Skeletal muscle cell (primary cell): ENCODE results near the gene VWA7.
A peak's percentile ranks its signal among the peaks of the same experiment; 100 is the strongest.

Experiments
- DNase-seq: peaks from one replicate; pipeline ENCODE4 v3.0.0-alpha.2; 2010; ENCODE audit warnings: low read depth
- H3K4me3 ChIP-seq: 2 replicates; pipeline ENCODE4 v1.5.1; 2011; ENCODE audit warnings: low read depth, mild to moderate bottlenecking, control low read depth, low read length, moderate library complexity

VWA7 gene

GRCh38 chr6:31781244-31782125 lies 4.4 kb upstream of the VWA7 start:
- DNase-seq: no peak
- no peak overlapping the region for H3K4me3 ChIP-seq

- H3K4me3 ChIP-seq: no peak overlapping the region
- no peak for DNase-seq
Observed at GRCh38 chr6:31780507-31781243, 3.5 kb upstream of the VWA7 start.

GRCh38 chr6:31779908-31780307 lies 2.8 kb upstream of the VWA7 start:
- no peak overlapping the region for H3K4me3 ChIP-seq

GRCh38 chr6:31778999-31779885 lies 2.1 kb upstream of the VWA7 start:
- no peak overlapping the region for H3K4me3 ChIP-seq

More at GRCh38 chr6:31779908-31780307, 2.8 kb upstream of the VWA7 start:
- DNase-seq: no peak

GRCh38 chr6:31778193-31778592 lies 1.1 kb upstream of the VWA7 start:
- no peak overlapping the region for H3K4me3 ChIP-seq
- no peak for DNase-seq

More at GRCh38 chr6:31778999-31779885, 2.1 kb upstream of the VWA7 start:
- DNase-seq: no peak

- no peak overlapping the region for H3K4me3 ChIP-seq
- no peak for DNase-seq
Observed at GRCh38 chr6:31777667-31778050, 531 bp upstream of the VWA7 start.

- DNase-seq: no peak
- no peak overlapping the region for H3K4me3 ChIP-seq
Observed at GRCh38 chr6:31776485-31776988, 591 bp downstream of the VWA7 start.

- no peak for DNase-seq
- no peak overlapping the region for H3K4me3 ChIP-seq
Observed at GRCh38 chr6:31775633-31776484, 1.3 kb downstream of the VWA7 start.

GRCh38 chr6:31775184-31775583 lies 1.9 kb downstream of the VWA7 start:
- no peak overlapping the region for H3K4me3 ChIP-seq

GRCh38 chr6:31771992-31772358 lies 5.2 kb downstream of the VWA7 start:
- no peak overlapping the region for H3K4me3 ChIP-seq
- DNase-seq: no peak

More at GRCh38 chr6:31775184-31775583, 1.9 kb downstream of the VWA7 start:
- DNase-seq: no peak

- H3K4me3 ChIP-seq: no peak overlapping the region
- DNase-seq: no peak
Observed at GRCh38 chr6:31770860-31771259, 6.3 kb downstream of the VWA7 start.

- no peak for DNase-seq
- H3K4me3 ChIP-seq: no peak overlapping the region
Observed at GRCh38 chr6:31769684-31770371, 7.3 kb downstream of the VWA7 start.

GRCh38 chr6:31768363-31769257 lies 8.5 kb downstream of the VWA7 start:
- DNase-seq: no peak
- no peak overlapping the region for H3K4me3 ChIP-seq

- DNase-seq: no peak
- H3K4me3 ChIP-seq: no peak overlapping the region
Observed at GRCh38 chr6:31767096-31767645, 10.0 kb downstream of the VWA7 start.

- DNase-seq: no peak
- H3K4me3 ChIP-seq: peak overlapping the region; percentile 38
Observed at GRCh38 chr6:31765910-31766794, 11.0 kb downstream of the VWA7 start.

GRCh38 chr6:31765559-31765909 lies 11.6 kb downstream of the VWA7 start:
- no peak for DNase-seq
- H3K4me3 ChIP-seq: no peak overlapping the region
